ENCODE measurements around the gene NCBP3. TPM values are rescaled to one million over a fixed set of nuclear protein-coding genes. Genes with fewer than 3 reads are reported as not detected.

The NCBP3 gene
- total and polyA plus RNA-seq, 2 of the 8 experiments (the other 6 are each of a cell fraction or from before 2014, with no cell fraction given): 19.6 to 46.1 TPM

GRCh38 chr17:3826191-3826590, 19.9 kb downstream of the NCBP3 start:
- Histone ChIP-seq H3K36me3 (ENCODE audit: control insufficient read depth in 2 of 4, insufficient read depth in 4 of 4, low read length in 3 of 4) (peaks cover 9 to 62% (median 49%) of the 10 kb centered on the region in 4 experiments), H3K23me2 (ENCODE audit: low read depth, low read length) (no peaks in the 10 kb centered on the region), H2BK120ac (replicated peaks; ENCODE audit: low read depth, low read length) (no peak overlapping the region), H4K91ac (replicated peaks; ENCODE audit: insufficient read length, low read length) (no peak overlapping the region), H3K4ac (replicated peaks; ENCODE audit: insufficient read length, low read depth, low read length) (no peak overlapping the region), H2BK5ac (ENCODE audit: low read depth, low read length) (no peak overlapping the region), H4K5ac (ENCODE audit: insufficient read length, low read depth, low read length) (no peak overlapping the region), H3K4me1 (replicated peaks in 1 of 4; ENCODE audit: control insufficient read depth in 3 of 4, insufficient read depth in 4 of 4, low read length in 3 of 4) (no peaks in the 10 kb centered on the region), H2BK12ac (ENCODE audit: low read depth, low read length) (no peak overlapping the region), H3K14ac (ENCODE audit: insufficient read length) (no peak overlapping the region), H2AFZ (ENCODE audit: low read length) (no peak overlapping the region), H3K9ac (replicated peaks in 1 of 4; ENCODE audit: extremely low read depth in 1 of 4, low read depth in 3 of 4, low read length in 3 of 4) (no peak overlapping the region), H3K9me3 (ENCODE audit: insufficient read depth in 2 of 2, low read depth in 1 of 2, low read length in 1 of 2) (no peaks in the 10 kb centered on the region), H3K18ac (ENCODE audit: extremely low read depth, low read length) (no peak overlapping the region), H3K4me3 (ENCODE audit: extremely low read depth in 1 of 4, insufficient read depth in 2 of 4, low read depth in 3 of 4, low read length in 4 of 4) (no peak overlapping the region), H3K27me3 (replicated peaks in 1 of 4; ENCODE audit: control insufficient read depth in 3 of 4, extremely low read depth in 1 of 4, insufficient read depth in 3 of 4, low read length in 3 of 4) (no peaks in the 10 kb centered on the region), H2AK5ac (ENCODE audit: low read depth, low read length) (no peak overlapping the region), H4K8ac (ENCODE audit: extremely low read depth, insufficient read depth, low read length) (no peak overlapping the region), H2BK15ac (ENCODE audit: low read length) (no peak overlapping the region), H3K79me1 (ENCODE audit: low read depth, low read length) (peaks cover 2% of the 10 kb centered on the region; the same call in 1 of the 2 replicates), H3K56ac (replicated peaks; ENCODE audit: insufficient read length, low read depth, low read length) (no peak overlapping the region), H3K4me2 (ENCODE audit: insufficient read depth in 1 of 2, low read depth in 2 of 2, low read length in 2 of 2) (no peak overlapping the region), H3K23ac (ENCODE audit: insufficient read length) (no peak overlapping the region), H3K27ac (ENCODE audit: low read depth, low read length) (no peak overlapping the region), H3K79me2 (ENCODE audit: control insufficient read depth in 1 of 2, insufficient read depth in 2 of 2, low read length in 2 of 2) (peaks cover 0 to 4% of the 10 kb centered on the region in 2 experiments; a peak in 2 of 4 replicates), H2BK20ac (ENCODE audit: low read length) (no peak overlapping the region), H4K20me1 (replicated peaks in 1 of 2; ENCODE audit: control insufficient read depth in 1 of 2, insufficient read depth in 2 of 2, low read length in 2 of 2) (peaks cover 2 to 4% of the 10 kb centered on the region in 2 experiments)
- DNase-seq (ENCODE audit: low read depth in 1 of 2, low spot score in 2 of 2): no peak
- ChIA-PET POLR2A (ENCODE audit: partially characterized antibody) (interaction anchor here (0.9 to 2.2 kb wide), 3 partner anchors 11 to 89 kb away, joined by 3 to 5 read pairs (median 3); no protein-coding TSS in a partner anchor), CTCF (ENCODE audit: partially characterized antibody) (interaction anchor here (0.6 to 6.5 kb wide), 20 partner anchors 9 to 793 kb away, joined by 3 to 81 read pairs (median 4); partner anchors contain the start of genes ITGAE and NCBP3)
- FAIRE-seq: no peak
- WGBS, 2 experiments (ENCODE audit: extremely low coverage in 1 of 2, insufficient coverage in 1 of 2, insufficient read length in 1 of 2, insufficient replicate concordance in 2 of 2, low coverage in 1 of 2, low lambda C conversion rate in 2 of 2, missing lambda C conversion rate in 1 of 2): 94% methylated on average over 4 of the region's 4 CpGs; no CpG with 5 or more reads in 1 of the 2 experiments
- TF ChIP-seq TBP (IDR thresholded peaks at IDR 0.05; ENCODE audit: low read depth, low read length): no peak
- no peak for TF ChIP-seq RAD21 (IDR thresholded peaks at IDR 0.05 in 1 of 2, conservative IDR thresholded peaks at IDR 0.05 in 1 of 2; ENCODE audit: low read depth in 2 of 2, low read length in 2 of 2)
- no peak for TF ChIP-seq EGR1 (IDR thresholded peaks at IDR 0.05; ENCODE audit: borderline replicate concordance, low read depth, low read length)
- no peak for TF ChIP-seq USF2 (IDR thresholded peaks at IDR 0.05; ENCODE audit: low read length)
- no peak for TF ChIP-seq SIN3A (conservative IDR thresholded peaks at IDR 0.05 in 1 of 2, IDR thresholded peaks at IDR 0.05 in 1 of 2; ENCODE audit: low read depth in 1 of 2, low read length in 2 of 2)
- TF ChIP-seq SIX5 (IDR thresholded peaks at IDR 0.05; ENCODE audit: low read depth, low read length): no peak
- TF ChIP-seq NANOG (IDR thresholded peaks at IDR 0.05; ENCODE audit: insufficient read depth, low read depth, low read length, poor library complexity, severe bottlenecking): no peak
- TF ChIP-seq HDAC2 (IDR thresholded peaks at IDR 0.05; ENCODE audit: borderline replicate concordance in 1 of 2, low read depth in 2 of 2, low read length in 2 of 2): no peak
- no peak for TF ChIP-seq EZH2 (IDR thresholded peaks at IDR 0.05; ENCODE audit: low read depth, low read length, severe bottlenecking)
